Body of pancreas (tissue), 4 donors: ENCODE results near the gene PTPRZ1. TPM values are rescaled to one million over a fixed set of nuclear protein-coding genes. Genes with fewer than 3 reads are reported as not detected.

Experiments
- ATAC-seq: fragments of 150-250 bp; one replicate; pipeline ENCODE4 v1.9.1; 2016
- DNase-seq, 4 donors: peaks; one replicate each; pipeline ENCODE4 v3.0.0-alpha.2; 2019
- H3K27ac ChIP-seq, 4 donors: fragments of 200-600 bp; sonication (generic); 1 replicate in 3 of 4; 2 replicates in 1 of 4; pipeline versions ENCODE4 v1.5.1 to v1.6.1; 2016 to 2019; ENCODE audit warnings: mild to moderate bottlenecking in 1 of 4, mixed read lengths in 1 of 4, moderate library complexity in 1 of 4
- H3K27me3 ChIP-seq, 2 donors: fragments of 200-600 bp; sonication (generic); one replicate each; pipeline ENCODE4 v1.6.0; 2016; ENCODE audit warnings: mild to moderate bottlenecking in 1 of 2
- H3K36me3 ChIP-seq, 2 donors: fragments of 200-600 bp; sonication (generic); replicated peaks in 1 of 2; 2 replicates each; pipeline ENCODE4 v1.5.1; 2016; ENCODE audit warnings: low read depth in 2 of 2; ENCODE audit not compliant: insufficient read depth in 1 of 2
- H3K4me1 ChIP-seq: fragments of 200-600 bp; sonication (generic); one replicate; pipeline ENCODE4 v1.6.0; 2016
- H3K4me3 ChIP-seq, 2 donors: fragments of 200-600 bp; sonication (generic); 1 replicate in 1 of 2; 2 replicates in 1 of 2; pipeline ENCODE4 v1.5.1; 2016 to 2019
- H3K9me3 ChIP-seq, 3 donors: fragments of 200-600 bp; sonication (generic); 1 replicate in 2 of 3; 2 replicates in 1 of 3; pipeline ENCODE4 v1.5.1; 2016
- CTCF ChIP-seq, 7 experiments: fragments of 450-650 bp in 4 of 7; fragments of 200-600 bp in 3 of 7; sonication (generic) in 3 of 7; IDR thresholded peaks; one replicate each; pipeline ENCODE4 v1.5.1; 2016 to 2019; ENCODE audit warnings: antibody characterized with exemption in 7 of 7
- POLR2A ChIP-seq, 3 donors: fragments of 450-650 bp; IDR thresholded peaks; one replicate each; pipeline ENCODE4 v1.6.1; 2016; ENCODE audit warnings: antibody characterized with exemption in 3 of 3, mild to moderate bottlenecking in 2 of 3
- WGBS, 2 donors: methylation state at CpG; one replicate each; pipeline ENCODE4 v1.1.5; 2017; 5-methylcytosine and 5-hydroxymethylcytosine counted together
- intact Hi-C: fragments of 100-400 bp; cut with DNase I; formaldehyde crosslinking; loops from one replicate; pipeline ENCODE4 v1.15.1; 2023
- total RNA-seq, 2 donors: library from RNA; depleted of rRNA; stranded (reverse); fragments of >200 nt; gene quantifications; one replicate each; pipeline ENCODE4 v1.1.0, GENCODE V29; 2016

PTPRZ1 gene
- total RNA-seq, 2 donors from 2014 or later: 1.6 to 18.5 TPM

- Histone ChIP-seq H3K27me3 (no peaks in the 10 kb centered on the region), H3K27ac (no peak overlapping the region), H3K9me3 (no peaks in the 10 kb centered on the region), H3K36me3 (no peaks in the 10 kb centered on the region), H3K4me1 (no peaks in the 10 kb centered on the region), H3K4me3 (no peak overlapping the region)
- ATAC-seq (no peak), DNase-seq (no peak)
- intact Hi-C loops: no loop called here
- 26 to 42% methylated on average over 1 of the region's 1 CpG for WGBS, 2 donors
- TF ChIP-seq POLR2A (IDR thresholded peaks at IDR 0.05) (no peak), CTCF (IDR thresholded peaks at IDR 0.05) (no peak)
These were observed 58.4 kb downstream of the PTPRZ1 start for GRCh38 chr7:121931149-121931902.

- intact Hi-C loops: no loop called here
- Histone ChIP-seq H3K9me3 (no peaks in the 10 kb centered on the region), H3K4me3 (no peak overlapping the region), H3K27ac (no peak overlapping the region), H3K4me1 (no peaks in the 10 kb centered on the region), H3K27me3 (no peaks in the 10 kb centered on the region), H3K36me3 (no peaks in the 10 kb centered on the region)
- no peak for DNase-seq
- WGBS, 2 donors: 84 to 88% methylated on average over 1 of the region's 1 CpG
- no peak for TF ChIP-seq POLR2A (IDR thresholded peaks at IDR 0.05)
- no peak for TF ChIP-seq CTCF (IDR thresholded peaks at IDR 0.05)
- no peak for ATAC-seq
These were observed 59.8 kb downstream of the PTPRZ1 start for GRCh38 chr7:121932768-121933167.

- no peak for ATAC-seq
These were observed 64.1 kb downstream of the PTPRZ1 start for GRCh38 chr7:121936951-121937623.

DNA sequence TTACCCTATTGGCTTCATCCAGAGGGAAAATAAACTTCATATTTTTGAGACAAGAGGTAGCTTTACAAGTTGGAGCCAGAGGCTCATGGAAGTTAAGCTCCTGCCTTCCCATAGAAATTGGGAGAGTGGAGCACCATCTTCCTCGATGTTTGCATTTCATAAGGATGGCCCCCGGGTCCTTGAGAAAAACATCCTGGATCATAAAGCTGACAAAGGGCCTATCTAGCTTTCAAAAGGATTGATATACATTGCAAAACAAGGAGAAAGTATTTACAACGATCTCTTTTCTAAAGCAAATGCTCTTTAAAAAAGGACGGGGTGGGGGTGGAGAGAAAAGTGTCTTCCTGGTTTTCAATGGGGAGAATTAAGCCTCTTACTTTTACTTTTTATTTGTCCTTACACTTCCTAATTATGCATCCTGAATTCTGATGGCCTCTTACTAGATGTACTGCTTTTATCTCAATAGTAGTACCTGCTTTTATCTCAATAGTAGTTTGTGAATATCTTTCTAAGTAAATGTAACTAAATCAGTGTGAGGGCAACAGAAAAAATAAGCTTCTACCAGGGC, 65.6 kb downstream of the PTPRZ1 start:
- Histone ChIP-seq H3K9me3 (no peaks in the 10 kb centered on the region), H3K4me3 (no peak overlapping the region), H3K27me3 (no peaks in the 10 kb centered on the region), H3K36me3 (no peaks in the 10 kb centered on the region), H3K27ac (no peak overlapping the region), H3K4me1 (peaks cover 24% of the 10 kb centered on the region)
- no peak for TF ChIP-seq CTCF (IDR thresholded peaks at IDR 0.05)
- TF ChIP-seq POLR2A (IDR thresholded peaks at IDR 0.05): no peak
- DNase-seq (no peak), ATAC-seq (no peak)
- intact Hi-C loops: no loop called here
- WGBS, 2 donors: 41 to 42% methylated on average over 4 of the region's 4 CpGs

More at GRCh38 chr7:121936951-121937623, 64.1 kb downstream of the PTPRZ1 start:
- H3K9me3 ChIP-seq: no peaks in the 10 kb centered on the region
- H3K27ac ChIP-seq: no peak overlapping the region
- WGBS, 2 donors: 84 to 89% methylated on average over 6 of the region's 6 CpGs
- TF ChIP-seq POLR2A (IDR thresholded peaks at IDR 0.05) (no peak), CTCF (IDR thresholded peaks at IDR 0.05) (no peak)
- no peak for DNase-seq
- H3K36me3 ChIP-seq: no peaks in the 10 kb centered on the region
- intact Hi-C loops: no loop called here
- no peak overlapping the region for H3K4me3 ChIP-seq
- peaks cover 24% of the 10 kb centered on the region for H3K4me1 ChIP-seq
- no peaks in the 10 kb centered on the region for H3K27me3 ChIP-seq
